ENCODE results near the gene DSC3. TPM values are rescaled to one million over a fixed set of nuclear protein-coding genes. Genes with fewer than 3 reads are reported as not detected.
"Not testable (repeated sequence)": the region's sequence is repeated elsewhere in the genome, so short reads cannot be mapped to it uniquely, and the experiment has no call there.

DSC3 gene
- total RNA-seq, 1 donor from 2014 or later = 67.4 TPM

GRCh38 chr18:31041271-31042083 is 1.1 kb downstream of the DSC3 start:
- peak; percentile 30 for DNase-seq

DNA sequence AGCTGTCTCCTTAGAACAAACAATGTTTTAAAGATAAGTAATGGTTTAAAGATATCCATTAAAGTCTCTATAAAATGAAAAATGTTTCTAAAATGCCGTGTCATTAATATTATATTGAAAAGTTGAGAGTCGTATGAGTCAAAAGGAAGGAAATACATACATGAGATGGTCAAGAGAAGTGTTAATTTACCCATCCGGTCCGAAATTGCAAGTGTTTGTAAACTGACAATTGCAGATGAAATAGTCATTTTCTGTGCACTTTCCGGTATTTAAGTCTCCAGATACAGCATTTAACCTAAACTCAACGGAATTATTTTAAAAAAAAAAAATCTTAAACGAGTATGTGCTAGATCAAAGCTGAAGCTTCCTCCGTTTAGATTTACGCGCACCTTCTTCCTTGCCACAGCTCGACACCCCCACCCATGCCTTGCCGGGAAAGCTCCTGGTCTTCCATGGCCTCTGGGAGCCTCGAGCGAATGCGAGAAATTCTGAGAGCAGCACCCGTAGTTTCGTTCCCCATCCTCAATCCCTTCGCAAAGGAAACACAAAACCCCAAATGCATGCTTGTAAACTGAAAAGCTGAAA is 1.8 kb downstream of the DSC3 start:
- DNase-seq = peak; percentile 52

DNA sequence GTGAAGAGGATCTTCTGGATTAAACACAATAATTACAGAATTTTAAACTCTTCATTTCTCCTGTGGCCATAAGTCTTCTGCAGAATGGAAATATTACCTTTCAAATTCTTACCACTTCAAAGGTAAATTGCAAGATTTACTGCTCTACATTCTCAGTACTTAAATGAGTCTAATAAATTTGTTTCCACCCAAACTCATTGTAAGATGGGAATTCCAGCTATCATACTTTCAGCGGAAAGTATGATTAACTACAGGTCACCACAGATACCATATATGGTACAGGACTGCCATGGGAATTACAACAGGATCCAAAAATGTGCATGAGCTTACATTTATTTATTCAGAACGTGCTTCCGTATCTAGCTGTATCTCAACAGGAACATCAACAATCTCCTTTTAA is 3.1 kb downstream of the DSC3 start:
- DNase-seq = no peak

DNA sequence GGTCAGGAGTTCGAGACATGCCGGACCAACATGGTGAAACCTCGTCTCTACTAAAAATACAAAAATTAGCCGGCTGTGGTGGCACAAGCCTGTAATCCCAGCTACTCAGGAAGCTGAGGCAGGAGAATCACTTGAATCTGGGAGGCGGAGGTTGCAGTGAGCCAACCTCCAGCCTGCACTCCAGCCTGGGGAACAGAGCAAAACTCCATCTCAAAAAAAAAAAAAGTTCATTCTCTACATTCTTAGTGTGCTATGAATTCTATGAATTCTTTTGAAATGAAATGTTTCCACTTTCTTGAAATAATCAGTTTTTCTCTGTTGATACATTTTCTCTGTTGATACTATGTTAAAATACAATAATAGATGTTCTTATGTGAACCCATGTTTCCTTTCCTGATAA is 4.9 kb downstream of the DSC3 start:
- not testable (repeated sequence) for DNase-seq

DNA sequence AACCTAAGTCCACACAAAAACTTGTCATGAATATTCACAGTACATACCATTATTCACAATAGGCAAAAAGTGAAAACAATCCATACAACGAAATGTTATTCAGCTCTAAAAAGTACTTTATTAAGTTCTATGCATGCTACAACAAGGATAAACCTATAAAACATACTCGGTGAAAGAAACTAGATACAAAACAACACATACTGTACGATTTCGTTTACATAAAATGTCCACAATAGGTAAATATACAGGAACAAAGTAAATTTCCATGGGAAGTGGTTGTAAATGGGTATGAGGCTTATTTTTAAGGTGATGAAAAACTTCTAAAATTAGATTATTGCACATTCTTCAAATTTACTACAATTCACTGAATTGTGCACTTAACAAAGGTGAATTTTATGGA is 8.0 kb downstream of the DSC3 start:
- DNase-seq = no peak

DNA sequence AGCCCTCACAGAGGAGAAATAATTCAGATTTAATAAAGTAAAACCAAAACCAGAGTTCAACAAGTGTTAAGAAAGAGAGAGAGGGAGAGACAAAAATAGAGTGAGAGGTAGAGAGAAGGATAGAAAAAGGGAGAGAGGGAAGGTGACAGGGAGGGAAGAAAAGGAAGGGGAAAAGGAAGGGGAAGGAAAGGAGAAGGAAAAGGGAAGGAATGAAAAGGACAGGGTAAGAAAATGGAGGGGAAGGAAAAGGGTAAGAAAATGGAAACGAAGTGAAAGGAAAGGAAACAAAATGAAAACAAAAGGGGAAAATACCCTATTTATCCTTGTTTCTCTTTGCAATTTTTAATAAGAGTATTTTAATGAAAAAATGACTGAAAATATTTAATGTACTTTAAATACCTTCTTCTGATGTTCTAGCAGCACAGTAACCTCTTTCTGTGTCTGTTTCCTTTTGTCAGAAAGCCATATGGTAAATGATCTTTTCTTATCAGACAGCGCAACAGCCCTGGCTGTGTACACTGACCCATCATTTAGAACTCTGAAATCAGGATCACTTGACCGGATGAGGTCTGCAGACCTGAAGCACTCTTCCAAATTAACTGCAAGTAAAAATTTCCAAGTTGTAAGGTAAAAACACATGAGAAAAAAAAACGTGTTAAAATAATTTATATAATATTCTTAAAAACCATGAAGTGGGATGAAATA is 11.8 kb downstream of the DSC3 start:
- DNase-seq = no peak

DNA sequence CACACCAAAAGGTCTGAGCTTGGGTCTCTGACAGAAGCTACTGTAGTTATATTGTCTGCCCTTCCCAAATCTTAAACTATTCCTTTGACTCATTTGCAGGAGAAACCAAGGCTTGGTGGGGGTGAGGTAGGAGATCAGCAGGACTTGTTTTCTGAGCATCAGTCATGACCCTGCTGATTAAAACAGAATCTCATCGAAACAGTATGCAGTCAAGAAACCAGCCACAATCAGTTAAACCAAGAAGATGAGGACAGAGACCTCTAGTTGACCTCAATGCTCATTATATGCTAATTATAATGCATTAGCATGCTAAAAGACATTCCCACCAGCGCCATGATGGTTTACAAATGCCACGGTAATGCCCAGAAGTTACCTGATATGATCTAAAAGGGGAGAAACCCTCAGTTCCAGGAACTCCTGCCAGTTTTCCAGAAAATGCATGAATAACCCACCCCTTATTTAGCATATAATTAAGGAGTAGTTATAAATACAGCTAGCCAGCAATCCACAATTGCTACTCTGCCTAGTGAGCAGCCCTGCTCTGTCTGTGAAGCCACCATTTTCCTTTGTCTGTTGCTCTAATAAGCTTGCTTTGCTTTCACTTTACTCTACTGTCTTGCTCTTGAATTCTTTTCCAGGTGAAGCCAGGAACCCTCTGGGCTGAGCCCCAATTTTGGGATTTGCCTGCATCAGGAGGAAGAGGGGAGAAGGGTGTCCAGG is 26.7 kb downstream of the DSC3 start:
- DNase-seq = no peak

DNA sequence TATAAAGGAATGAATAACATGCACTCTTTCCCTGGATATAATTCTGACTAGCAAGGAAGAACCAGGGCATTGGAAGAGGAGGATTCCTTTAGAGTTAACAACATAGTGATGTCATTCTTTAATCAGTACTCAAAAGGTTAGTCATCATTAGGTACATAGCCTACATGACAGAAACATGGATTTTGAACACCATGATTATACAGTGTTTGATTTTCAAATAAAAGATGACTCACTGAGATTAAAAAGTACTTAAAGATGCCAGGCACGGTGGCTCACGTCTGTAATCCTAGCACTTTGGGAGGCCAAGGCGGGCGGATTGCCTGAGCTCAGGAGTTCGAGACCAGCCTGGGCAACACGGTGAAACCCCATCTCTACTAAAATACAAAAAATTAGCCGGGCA is 31.1 kb downstream of the DSC3 start:
- peak; percentile 10 for DNase-seq

DNA sequence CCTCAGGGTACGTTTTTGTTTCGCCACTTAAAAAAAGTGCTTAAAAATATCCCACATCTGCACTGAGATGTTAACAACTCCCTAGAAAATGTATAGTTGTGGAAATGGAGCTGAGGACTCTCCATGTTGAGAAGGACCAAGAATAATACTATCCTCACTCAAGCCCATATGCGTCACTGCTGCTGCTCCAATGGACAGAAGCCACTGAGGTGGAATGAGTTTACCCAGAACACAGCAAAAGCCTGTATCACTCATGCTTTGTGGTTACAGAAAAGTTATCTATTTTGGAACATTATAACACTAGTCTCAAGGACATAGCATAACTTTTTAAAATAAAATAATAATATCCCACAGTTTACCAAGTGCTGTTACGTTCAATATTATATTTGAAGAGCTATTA is 31.9 kb downstream of the DSC3 start:
- no peak for DNase-seq

DNA sequence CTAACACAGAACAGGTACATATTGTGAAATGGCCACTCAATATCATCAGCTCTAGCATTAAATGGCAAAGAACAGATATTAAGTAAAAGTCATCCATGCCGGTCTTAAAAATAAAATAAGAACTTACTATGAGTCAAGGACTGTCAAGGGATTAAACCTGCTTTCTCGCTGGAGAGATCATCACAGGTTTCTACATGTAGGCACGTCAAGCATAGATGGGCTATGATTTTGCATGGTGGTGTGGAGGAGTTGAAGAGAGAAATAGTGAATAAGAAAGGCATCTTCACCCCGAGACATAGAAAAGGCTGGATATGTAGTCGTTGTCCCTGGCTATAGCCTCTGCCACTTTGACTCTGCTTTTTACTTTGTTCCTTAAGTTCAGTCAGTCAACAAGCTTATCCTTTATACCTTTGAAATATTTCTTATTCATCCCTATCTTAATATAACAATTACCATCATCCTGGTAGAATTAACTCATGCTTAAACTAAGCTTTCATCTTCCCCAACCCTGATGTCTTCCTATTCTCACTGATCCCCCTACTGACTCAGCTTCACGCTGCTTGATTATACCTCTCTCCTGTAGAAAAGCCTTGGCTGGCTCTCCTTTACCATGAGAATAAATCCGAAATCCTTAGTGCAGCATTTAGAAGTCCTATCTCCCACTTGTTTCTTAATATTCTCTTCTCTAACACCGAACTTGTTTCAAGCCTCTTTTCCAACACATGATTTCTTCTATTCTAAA is 42.5 kb downstream of the DSC3 start:
- no peak for DNase-seq

DNA sequence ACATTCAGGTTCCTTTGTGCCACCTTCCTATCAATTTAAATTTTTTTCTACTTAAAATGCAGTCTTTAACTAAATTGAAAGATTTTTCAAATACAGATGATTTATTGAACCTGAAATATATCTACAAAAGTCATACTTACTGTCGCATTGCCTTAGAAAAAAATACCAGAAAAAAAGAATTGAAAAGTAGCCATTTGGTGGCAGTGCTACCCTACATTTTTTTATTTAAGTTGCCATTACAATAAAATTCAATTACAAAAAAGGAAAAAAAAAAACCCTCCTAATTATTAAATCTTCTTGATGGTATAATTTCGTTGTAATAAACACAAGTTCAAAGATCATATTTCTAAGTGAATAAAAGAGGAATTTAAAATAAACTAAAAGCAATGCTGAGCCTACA is 43.4 kb downstream of the DSC3 start:
- no peak for DNase-seq

DNA sequence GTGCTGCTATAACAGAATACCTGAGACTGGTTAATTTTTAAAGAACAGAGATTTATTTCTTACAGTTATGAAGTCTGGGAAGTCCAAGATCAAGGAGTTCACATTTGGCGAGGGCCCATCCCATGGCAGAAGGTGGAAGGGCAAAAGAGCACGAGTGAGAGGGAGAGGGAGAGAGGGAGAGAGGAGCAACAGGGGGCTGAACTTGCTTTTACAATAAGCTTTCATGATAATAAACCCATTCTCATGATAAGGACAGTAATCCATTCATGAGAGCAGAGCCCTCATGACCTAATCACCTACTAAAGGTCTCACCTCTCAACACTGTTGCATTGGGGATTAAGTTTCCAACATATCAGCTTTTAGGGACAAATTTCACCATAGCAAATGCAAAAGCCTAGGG is 45.3 kb downstream of the DSC3 start:
- DNase-seq = no peak

DNA sequence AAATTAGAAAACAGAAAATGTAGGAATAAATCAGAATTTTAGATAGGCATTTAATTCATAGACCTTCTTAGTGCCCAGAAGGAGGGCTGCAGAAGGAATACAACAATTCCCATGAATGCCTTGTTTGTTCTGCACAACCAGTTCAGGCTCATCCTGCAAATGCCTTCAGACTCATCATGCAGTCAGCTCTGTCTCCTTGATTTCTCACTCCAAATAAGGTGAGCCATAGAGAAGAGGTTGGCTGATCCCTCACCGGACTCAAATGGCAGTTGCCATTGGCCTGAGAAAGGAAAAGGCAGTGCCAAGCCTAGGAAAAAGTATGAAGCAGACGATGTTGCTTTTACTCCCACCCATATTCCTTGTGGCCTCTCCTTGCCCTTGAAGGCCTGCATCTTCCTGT is 50.3 kb downstream of the DSC3 start:
- no peak for DNase-seq

- DNase-seq = no peak
Measured at GRCh38 chr18:30991397-30991796, 51.1 kb downstream of the DSC3 start.

DNA sequence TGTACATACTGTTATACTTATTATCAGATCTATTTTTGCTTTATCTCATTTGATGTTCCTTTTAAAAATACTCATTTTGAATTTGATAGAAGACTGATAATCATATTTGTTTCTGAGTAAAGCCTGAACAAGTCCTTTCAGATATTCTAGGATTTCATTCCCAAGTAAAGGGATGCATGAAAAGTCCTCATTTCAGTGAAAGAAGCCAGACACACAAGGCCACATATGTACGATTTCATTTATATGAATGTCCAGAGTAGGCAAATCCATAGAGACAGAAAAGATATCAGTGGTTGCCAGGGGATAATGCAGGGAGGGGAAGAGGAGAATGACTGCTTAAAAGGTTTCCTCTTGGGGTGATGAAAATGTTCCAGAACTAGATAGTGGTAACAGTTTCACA is 53.4 kb downstream of the DSC3 start:
- no peak for DNase-seq

- peak; percentile 17 for DNase-seq
Measured at GRCh38 chr18:30988440-30988839, 54.1 kb downstream of the DSC3 start.

GRCh38 chr18:30987467-30988241 is 54.9 kb downstream of the DSC3 start:
- peak; percentile 68 for DNase-seq

- no peak for DNase-seq
Measured at GRCh38 chr18:30985753-30986152, 56.8 kb downstream of the DSC3 start.

DNA sequence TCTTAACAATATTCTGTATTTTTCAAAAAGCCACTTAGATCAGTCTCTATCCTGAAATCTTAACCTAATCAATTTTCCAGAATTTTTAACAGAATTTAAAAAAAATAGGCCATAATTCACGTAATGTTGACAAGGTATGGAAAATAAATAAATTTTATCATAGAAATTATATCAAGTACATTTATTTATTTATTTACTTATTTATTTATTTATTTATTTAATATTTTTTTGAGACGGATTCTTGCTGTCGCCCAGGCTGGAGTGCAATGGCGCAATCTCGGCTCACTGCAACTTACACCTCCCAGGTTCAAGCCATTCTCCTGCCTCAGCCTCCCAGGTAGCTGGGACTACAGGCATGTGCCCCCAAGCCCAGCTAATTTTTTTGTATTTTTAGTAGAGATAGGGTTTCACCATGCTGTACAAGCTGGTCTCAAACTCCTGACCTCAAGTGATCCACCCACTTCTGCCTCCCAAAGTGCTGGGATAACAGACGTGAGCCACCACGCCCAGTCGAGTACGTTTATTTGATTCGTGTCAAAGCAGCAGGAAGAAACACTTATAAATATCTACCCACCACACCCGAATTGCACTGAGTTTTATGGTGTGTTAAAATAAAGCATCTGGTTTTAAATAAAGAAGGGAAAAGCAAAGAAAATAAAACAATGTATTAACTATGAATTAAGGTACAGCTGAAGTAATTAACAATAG is 60.1 kb downstream of the DSC3 start:
- no peak for DNase-seq

GRCh38 chr18:30978091-30978490 is 64.5 kb downstream of the DSC3 start:
- not testable (repeated sequence) for DNase-seq

Measured in tongue (tissue), 2 donors.